HG03135 (cell line): ENCODE data around the gene TNFRSF4.

Source experiments
- ATAC-seq: cut with Tn5 transposase; IDR thresholded peaks from one replicate; pipeline ENCODE4 v1.9.1; 2021; ENCODE audit warnings: mild to moderate bottlenecking, moderate library complexity; ENCODE audit not compliant: unreplicated experiment

TNFRSF4 gene

GRCh38 chr1:1245817-1246576 is 32.0 kb upstream of the TNFRSF4 start:
- ATAC-seq = no peak

GRCh38 chr1:1245178-1245816 is 31.3 kb upstream of the TNFRSF4 start:
- no peak for ATAC-seq

GRCh38 chr1:1244192-1244811 is 30.3 kb upstream of the TNFRSF4 start:
- ATAC-seq = no peak

DNA sequence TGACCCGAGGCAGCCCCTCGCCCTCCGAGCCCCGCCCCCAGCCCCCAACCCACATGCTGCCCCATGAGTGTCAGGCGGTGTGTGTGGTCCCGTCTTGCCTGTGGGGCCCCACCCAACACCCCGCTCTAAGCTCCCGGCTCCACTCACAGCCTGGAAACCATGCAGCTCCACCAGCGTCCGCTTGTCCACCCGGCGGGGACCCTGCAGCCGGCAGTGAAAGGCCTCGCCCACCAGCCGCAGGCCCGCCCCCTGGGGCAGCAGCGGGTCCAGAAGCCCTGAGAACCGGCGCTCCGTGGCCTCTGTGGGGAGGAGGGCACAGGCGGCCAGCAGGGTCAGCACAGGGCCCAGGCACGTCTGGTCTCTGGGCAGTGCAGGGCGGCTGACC is 29.8 kb upstream of the TNFRSF4 start:
- ATAC-seq = no peak

DNA sequence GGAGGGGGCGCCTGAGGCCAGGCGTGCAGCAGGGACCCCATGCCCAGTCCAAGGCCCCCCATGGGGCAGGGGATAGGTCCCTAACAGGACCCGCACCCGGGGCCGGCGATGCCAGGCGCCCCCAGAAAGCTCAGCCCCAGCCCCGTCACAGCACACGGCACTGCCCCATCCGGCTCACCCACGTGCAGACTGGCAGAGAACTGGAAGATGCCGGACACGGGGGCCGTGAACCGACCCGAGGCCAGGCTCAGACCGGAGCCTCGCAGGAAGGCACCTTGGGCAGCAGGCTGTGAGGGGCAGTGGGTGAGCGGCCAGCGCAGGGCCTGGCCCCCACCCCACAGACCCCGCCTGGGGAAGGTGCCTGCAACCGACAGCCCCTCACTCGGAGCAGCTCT is 29.3 kb upstream of the TNFRSF4 start:
- ATAC-seq = no peak

- no peak for ATAC-seq
These were observed 28.7 kb upstream of the TNFRSF4 start for GRCh38 chr1:1242461-1243265.

DNA sequence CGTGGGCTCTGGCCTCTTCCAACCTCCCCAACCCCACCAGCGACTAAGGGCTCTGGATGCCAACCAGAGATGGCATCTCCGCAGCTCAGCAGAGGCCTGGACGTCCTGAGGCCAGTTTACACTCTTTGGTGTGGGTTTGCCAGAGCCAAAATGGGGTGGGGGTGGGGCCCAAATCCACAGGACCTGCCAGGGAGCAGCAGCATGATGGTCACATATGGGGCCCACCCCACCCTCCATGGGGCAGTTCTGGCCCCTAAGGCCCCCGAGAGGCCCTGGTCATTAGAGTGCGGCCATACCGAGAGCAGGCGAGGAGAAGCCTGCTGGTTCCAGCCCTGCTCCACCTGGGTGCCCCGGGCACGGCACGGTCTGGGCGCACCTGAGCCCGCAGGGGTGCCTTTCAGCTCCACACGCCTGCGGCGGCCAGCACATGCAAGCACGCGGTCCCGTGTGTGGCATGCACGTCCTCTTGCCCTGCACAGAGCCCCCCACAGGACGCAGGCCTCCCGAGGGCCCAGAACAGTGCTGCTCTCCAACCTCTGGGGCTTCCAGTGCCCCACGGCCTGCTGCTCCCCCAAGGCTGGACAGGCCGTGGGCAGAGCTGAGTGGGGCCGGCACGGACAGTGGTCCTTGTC is 27.8 kb upstream of the TNFRSF4 start:
- no peak for ATAC-seq

DNA sequence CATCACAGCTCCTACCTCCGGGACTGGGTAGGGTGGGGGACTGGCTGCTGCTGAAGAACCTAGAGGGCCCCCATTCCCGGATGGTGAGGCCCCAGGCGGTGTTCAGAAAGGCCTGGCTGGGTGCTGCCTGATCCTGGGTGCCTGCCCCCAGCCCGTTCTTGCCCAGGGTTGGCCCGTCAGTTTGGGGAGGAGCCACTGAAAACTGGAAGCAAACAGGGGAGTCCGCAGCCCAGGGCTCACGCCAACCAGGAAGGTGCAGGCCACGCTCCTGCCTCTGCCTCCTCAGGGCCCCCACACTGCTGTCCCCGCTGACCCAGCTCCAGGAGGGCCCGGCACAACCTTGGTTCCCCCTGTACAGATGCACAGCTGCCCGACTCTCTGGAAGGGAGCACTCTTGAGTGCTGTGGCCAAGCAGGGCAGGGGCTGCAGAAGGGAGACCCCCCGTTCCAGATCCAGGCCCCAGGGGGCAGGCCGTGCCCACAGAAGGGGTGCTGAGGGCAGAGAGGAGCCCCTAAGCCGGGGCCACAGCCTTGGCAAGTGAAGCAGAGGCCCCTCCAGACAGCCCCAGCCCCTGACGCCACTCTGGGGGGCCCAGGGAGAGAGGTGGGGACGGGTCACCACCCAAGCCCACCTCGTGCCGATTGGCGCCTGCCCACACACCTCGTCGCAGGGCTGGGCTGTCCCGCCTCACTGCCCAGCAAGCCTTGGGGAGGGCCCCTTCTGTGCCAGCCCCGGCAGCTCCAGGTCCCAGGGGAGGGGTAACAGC is 27.1 kb upstream of the TNFRSF4 start:
- no peak for ATAC-seq

DNA sequence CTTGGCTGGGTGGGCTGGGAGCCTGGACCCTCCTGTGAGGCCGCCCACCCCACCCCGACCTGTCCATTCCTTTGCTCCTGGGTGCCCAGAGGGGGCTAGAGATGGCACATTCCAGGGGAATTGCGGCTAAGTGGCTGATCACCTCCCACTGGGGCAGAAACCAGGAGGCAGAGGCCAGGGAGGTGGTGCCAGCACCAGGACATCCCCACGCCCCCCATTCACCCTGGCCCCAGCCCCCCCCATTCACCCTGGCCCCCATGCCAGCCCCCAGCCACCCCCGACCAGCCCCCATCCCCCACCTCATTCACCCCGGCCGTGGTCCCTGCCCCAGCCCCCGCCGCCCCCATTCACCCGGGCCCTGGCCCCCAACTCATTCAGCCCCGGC is 26.4 kb upstream of the TNFRSF4 start:
- no peak for ATAC-seq

DNA sequence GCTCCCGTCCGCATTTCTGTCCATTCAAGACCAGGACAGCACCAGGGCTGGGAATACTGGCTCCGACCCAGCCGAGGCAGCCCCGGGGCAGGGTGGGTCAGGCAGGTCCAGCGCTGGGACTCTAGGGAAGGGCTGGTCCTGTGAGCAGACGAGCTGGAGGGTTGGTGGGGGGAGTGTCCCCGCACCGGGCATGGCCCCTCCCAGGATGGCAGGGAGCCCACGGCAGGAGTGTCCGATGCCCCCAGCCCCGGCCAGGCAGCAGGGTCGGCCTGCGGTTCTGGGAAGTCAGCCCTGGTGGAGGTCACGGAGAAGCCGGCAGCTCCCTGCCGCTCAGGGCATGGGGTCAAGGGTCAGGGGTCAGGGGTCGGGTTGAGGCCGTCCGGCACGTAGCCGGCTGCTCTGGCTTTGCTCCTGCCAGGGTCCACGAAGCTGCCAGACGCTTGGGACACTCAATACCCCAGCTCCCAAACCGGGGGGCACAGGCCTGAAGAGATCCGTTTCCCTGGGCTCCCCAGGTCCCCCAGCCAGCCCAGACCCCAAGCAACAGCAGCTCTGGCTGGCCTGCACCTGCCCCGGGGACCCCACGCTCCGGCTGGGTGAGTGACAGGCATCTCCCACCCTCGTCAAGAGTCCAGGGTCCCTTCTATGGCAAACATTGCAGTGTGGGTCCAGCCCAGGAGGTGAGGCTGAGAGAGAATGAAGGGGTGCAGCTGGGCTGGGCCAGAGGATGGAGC is 25.8 kb upstream of the TNFRSF4 start:
- ATAC-seq = no peak

DNA sequence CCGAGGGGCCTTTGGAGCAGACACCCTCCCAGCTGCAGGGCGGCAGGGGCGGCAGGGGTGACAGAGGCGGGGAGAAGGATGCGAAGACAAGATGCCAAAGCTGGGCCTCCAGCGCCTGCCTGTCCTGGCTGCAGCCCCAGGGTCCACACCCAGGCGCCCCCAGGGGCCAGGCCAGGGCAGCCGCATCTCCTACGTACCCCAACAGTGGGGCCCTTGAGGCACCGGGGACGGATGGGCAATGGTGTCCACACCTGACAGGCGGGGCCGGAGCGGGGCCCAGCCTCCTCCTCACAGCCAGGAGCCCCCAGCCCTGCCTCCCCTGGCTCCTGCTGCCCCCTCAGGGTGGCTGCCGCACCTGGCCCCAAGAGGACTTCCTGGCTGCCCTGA is 25.3 kb upstream of the TNFRSF4 start:
- ATAC-seq = no peak

- no peak for ATAC-seq
These were observed 24.8 kb upstream of the TNFRSF4 start for GRCh38 chr1:1238702-1239178.

- ATAC-seq = no peak
These were observed 24.1 kb upstream of the TNFRSF4 start for GRCh38 chr1:1237874-1238701.

DNA sequence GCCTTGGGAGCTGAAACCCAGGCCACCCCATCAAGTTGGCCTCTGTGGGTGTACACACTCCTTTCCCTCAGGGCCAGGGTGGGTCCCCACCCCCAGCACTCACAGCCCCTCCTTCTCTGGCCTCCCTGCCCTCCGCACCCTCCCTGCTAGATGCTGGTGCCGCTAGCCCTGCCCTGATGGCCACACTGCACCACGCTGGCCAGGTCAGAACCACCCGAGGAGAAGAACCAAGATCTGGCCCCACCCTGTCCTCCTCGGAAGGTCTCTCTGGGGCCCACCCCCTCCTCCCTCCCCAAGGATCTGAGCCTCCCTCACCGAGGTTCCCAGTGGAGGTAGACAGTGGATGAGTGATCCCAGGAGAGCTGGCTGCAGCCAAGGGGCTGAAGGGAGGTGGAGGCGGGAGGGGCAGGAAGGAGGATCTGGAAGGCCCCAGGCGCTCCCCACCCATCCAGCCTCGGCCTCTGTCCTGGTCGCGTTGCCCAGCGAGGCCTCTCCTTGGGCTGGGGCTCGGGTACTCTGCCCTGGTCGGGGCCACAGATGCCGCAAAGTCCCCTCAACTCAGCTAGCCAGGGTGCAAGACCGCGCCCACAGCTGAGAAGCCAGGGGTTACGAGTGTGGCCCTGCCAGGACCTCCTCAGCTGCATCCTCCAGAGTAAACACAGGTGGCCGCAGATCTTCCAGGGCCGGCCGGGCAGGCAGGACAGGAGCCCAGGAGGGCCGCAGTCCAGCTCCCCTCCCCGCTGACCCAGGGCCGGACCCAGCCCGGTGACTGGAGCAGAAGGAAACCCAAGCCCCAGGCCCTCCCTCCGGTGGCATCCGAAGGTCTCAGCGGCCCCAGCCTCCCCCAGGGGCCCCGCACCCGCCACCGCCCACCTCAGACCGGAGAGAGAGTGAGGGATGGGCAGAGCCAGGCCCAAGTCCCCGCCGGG is 23.3 kb upstream of the TNFRSF4 start:
- ATAC-seq = no peak

DNA sequence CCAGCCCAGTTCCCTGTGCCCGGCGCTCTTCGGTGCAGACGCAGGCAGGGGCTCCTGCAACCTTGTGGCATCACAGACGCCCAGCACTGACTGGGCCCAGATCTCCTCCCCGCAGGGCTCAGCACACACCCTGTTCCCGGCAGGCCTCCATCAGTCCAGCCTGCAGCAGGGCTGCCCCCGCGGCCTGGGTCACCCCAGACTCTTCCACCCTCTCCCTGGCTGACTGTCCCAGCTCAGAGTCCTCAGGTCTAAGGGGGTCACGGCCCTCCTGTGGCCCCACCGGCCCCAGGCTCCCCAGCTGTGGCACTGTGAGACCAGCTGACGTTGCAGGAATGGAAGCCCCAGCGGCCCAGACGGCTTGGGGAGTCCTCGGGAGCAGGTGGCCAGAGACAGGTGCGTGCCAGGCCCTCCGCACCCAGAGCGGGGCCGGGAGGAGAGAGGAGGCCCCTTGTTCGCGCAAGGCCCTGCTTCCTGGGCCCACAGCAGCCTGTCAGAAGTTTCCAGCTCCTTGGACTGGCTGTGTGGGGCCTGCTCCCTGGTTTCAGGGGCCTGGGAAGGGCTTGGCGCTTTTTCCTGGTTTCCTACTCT is 22.3 kb upstream of the TNFRSF4 start:
- ATAC-seq = no peak

DNA sequence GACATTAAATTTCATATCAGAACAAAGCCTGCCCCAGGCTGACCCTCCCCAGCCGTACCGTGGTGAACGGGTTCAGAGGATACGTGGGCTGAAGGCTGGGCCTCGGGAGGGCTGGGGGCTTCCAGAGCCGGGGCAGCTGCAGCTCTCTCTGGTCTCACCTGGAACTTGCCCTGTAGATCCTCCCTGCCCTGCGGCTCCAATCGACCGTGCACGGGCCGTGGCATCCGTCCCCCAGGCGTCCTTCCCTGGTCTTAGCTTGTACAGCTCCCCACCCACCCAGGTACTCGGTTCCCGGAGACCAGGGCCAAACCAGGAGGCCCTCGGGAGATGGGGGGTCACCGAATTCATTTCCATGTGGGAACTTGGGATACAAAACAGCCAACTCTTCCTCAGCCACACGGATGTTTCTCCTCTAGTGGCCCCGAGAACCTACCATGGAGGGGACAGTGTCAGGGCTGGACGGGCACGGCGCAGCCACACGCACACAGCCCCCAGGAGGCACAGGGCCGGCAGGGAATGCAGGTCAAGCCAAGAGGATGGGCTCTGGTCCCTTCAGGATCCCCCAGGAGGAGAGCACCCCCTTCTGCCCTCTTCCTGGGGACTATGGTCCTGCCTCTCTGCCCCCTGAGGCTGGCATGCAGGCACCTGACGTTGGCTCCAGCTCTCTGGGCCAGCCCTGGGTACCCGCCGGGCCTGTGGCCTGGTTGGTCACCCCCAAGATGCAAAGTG is 21.2 kb upstream of the TNFRSF4 start:
- ATAC-seq = no peak
